Thyroid gland (tissue), 4 donors: Measurements from ENCODE around the gene NFATC2.

Experiments
- POLR2A ChIP-seq, 2 donors: fragments of 450-650 bp; IDR thresholded peaks; one replicate each; pipeline ENCODE4 v1.6.1; 2017; ENCODE audit warnings: antibody characterized with exemption in 2 of 2, mild to moderate bottlenecking in 2 of 2, moderate library complexity in 1 of 2
- TF ChIP-seq, protein P1 (sequence below), 6 experiments: fragments of 200-600 bp in 3 of 6; fragments of 450-650 bp in 3 of 6; sonication (generic) in 3 of 6; IDR thresholded peaks; one replicate each; pipeline ENCODE4 v1.5.1; 2016 to 2019; ENCODE audit warnings: antibody characterized with exemption in 6 of 6, mild to moderate bottlenecking in 2 of 6, inconsistent platforms in 1 of 6, moderate library complexity in 1 of 6

GRCh38 chr20:51386586-51386985 lies 155.9 kb downstream of the NFATC2 start:
- TF ChIP-seq, protein P1, sequence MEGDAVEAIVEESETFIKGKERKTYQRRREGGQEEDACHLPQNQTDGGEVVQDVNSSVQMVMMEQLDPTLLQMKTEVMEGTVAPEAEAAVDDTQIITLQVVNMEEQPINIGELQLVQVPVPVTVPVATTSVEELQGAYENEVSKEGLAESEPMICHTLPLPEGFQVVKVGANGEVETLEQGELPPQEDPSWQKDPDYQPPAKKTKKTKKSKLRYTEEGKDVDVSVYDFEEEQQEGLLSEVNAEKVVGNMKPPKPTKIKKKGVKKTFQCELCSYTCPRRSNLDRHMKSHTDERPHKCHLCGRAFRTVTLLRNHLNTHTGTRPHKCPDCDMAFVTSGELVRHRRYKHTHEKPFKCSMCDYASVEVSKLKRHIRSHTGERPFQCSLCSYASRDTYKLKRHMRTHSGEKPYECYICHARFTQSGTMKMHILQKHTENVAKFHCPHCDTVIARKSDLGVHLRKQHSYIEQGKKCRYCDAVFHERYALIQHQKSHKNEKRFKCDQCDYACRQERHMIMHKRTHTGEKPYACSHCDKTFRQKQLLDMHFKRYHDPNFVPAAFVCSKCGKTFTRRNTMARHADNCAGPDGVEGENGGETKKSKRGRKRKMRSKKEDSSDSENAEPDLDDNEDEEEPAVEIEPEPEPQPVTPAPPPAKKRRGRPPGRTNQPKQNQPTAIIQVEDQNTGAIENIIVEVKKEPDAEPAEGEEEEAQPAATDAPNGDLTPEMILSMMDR (IDR thresholded peaks at IDR 0.05), result no peak
- no peak for TF ChIP-seq POLR2A (IDR thresholded peaks at IDR 0.05)
